Peyer's patch (tissue), 4 donors: ENCODE results near the gene CABCOCO1. TPM values are rescaled to one million over a fixed set of nuclear protein-coding genes. Genes with fewer than 3 reads are reported as not detected.
"Not testable (repeated sequence)": the region's sequence is repeated elsewhere in the genome, so short reads cannot be mapped to it uniquely, and the experiment has no call there.

ENCODE experiments used
- DNase-seq, 3 donors: peaks; one replicate each; pipeline ENCODE4 v3.0.0-alpha.2; 2017 to 2019
- H3K27ac ChIP-seq, 4 donors: fragments of 200-600 bp; sonication (generic); one replicate each; pipeline ENCODE4 v1.5.1; 2016 to 2019
- H3K27me3 ChIP-seq, 2 donors: fragments of 200-600 bp; sonication (generic); one replicate each; pipeline ENCODE4 v1.5.1; 2019
- H3K36me3 ChIP-seq, 3 donors: fragments of 200-600 bp; sonication (generic); one replicate each; pipeline ENCODE4 v1.5.1; 2016 to 2019
- H3K4me1 ChIP-seq, 4 donors: fragments of 200-600 bp; sonication (generic); one replicate each; pipeline ENCODE4 v1.5.1; 2016 to 2019
- H3K4me3 ChIP-seq, 4 donors: fragments of 200-600 bp; sonication (generic); 1 replicate in 3 of 4; 2 replicates in 1 of 4; pipeline ENCODE4 v1.5.1; 2016 to 2019; ENCODE audit warnings: mild to moderate bottlenecking in 1 of 4
- H3K9me3 ChIP-seq, 4 donors: fragments of 200-600 bp; sonication (generic); one replicate each; pipeline ENCODE4 v1.5.1; 2016 to 2019; ENCODE audit warnings: mild to moderate bottlenecking in 1 of 4
- CTCF ChIP-seq, 6 experiments: fragments of 450-650 bp in 4 of 6; fragments of 200-600 bp in 2 of 6; sonication (generic) in 1 of 6; IDR thresholded peaks; one replicate each; pipeline ENCODE4 v1.5.1; 2017 to 2019; ENCODE audit warnings: antibody characterized with exemption in 6 of 6, mild to moderate bottlenecking in 3 of 6, moderate library complexity in 1 of 6
- POLR2A ChIP-seq, 2 donors: fragments of 450-650 bp; IDR thresholded peaks; one replicate each; pipeline ENCODE4 v1.5.1; 2017; ENCODE audit warnings: antibody characterized with exemption in 2 of 2, mild to moderate bottlenecking in 2 of 2, moderate library complexity in 2 of 2
- total RNA-seq, 4 donors: library from RNA; depleted of rRNA; stranded (reverse); fragments of >200 nt; gene quantifications; one replicate each; pipeline ENCODE4 v1.1.0, GENCODE V29; 2016

The CABCOCO1 gene
- total RNA-seq, 4 donors from 2014 or later = not detected

- Histone ChIP-seq H3K4me1 (no peaks in the 10 kb centered on the region), H3K36me3 (no peaks in the 10 kb centered on the region), H3K27me3 (no peaks in the 10 kb centered on the region), H3K4me3 (no peak overlapping the region), H3K9me3 (no peaks in the 10 kb centered on the region), H3K27ac (no peak overlapping the region)
- TF ChIP-seq CTCF (IDR thresholded peaks at IDR 0.05) (no peak), POLR2A (IDR thresholded peaks at IDR 0.05) (no peak)
- no peak for DNase-seq
Observed at GRCh38 chr10:61719906-61720305, 57.2 kb downstream of the CABCOCO1 start.

GRCh38 chr10:61721431-61721830 is 58.7 kb downstream of the CABCOCO1 start:
- no peaks in the 10 kb centered on the region for H3K9me3 ChIP-seq
- H3K4me3 ChIP-seq = no peak overlapping the region
- H3K27me3 ChIP-seq = no peaks in the 10 kb centered on the region
- DNase-seq = no peak
- no peak for TF ChIP-seq POLR2A (IDR thresholded peaks at IDR 0.05)
- no peak for TF ChIP-seq CTCF (IDR thresholded peaks at IDR 0.05)
- H3K4me1 ChIP-seq = no peaks in the 10 kb centered on the region
- H3K27ac ChIP-seq = no peak overlapping the region
- no peaks in the 10 kb centered on the region for H3K36me3 ChIP-seq

GRCh38 chr10:61725221-61725620 is 62.5 kb downstream of the CABCOCO1 start:
- not testable (repeated sequence) for H3K36me3 ChIP-seq, DNase-seq, H3K9me3 ChIP-seq, H3K4me1 ChIP-seq, H3K27ac ChIP-seq, H3K4me3 ChIP-seq, H3K27me3 ChIP-seq

GRCh38 chr10:61729596-61729995 is 66.9 kb downstream of the CABCOCO1 start:
- Histone ChIP-seq H3K9me3 (no peaks in the 10 kb centered on the region), H3K4me3 (no peak overlapping the region), H3K36me3 (no peaks in the 10 kb centered on the region), H3K27ac (no peak overlapping the region), H3K27me3 (no peaks in the 10 kb centered on the region), H3K4me1 (no peaks in the 10 kb centered on the region)
- DNase-seq = no peak
- TF ChIP-seq CTCF (IDR thresholded peaks at IDR 0.05) (no peak), POLR2A (IDR thresholded peaks at IDR 0.05) (no peak)

- Histone ChIP-seq H3K36me3 (no peaks in the 10 kb centered on the region), H3K27ac (no peak overlapping the region), H3K9me3 (no peaks in the 10 kb centered on the region), H3K4me1 (no peaks in the 10 kb centered on the region), H3K27me3 (no peaks in the 10 kb centered on the region), H3K4me3 (no peak overlapping the region)
- TF ChIP-seq CTCF (IDR thresholded peaks at IDR 0.05) (no peak), POLR2A (IDR thresholded peaks at IDR 0.05) (no peak)
- DNase-seq = no peak
Observed at GRCh38 chr10:61730671-61731070, 67.9 kb downstream of the CABCOCO1 start.

- TF ChIP-seq POLR2A (IDR thresholded peaks at IDR 0.05) = no peak
- H3K27ac ChIP-seq = no peak overlapping the region
- no peaks in the 10 kb centered on the region for H3K9me3 ChIP-seq
- no peak overlapping the region for H3K4me3 ChIP-seq
- DNase-seq = no peak
- H3K27me3 ChIP-seq = no peaks in the 10 kb centered on the region
- H3K4me1 ChIP-seq = no peaks in the 10 kb centered on the region
- H3K36me3 ChIP-seq = no peaks in the 10 kb centered on the region
Observed at GRCh38 chr10:61731638-61732037, 68.9 kb downstream of the CABCOCO1 start.

GRCh38 chr10:61732629-61733278 is 70.0 kb downstream of the CABCOCO1 start:
- Histone ChIP-seq H3K9me3 (no peaks in the 10 kb centered on the region), H3K27me3 (no peaks in the 10 kb centered on the region), H3K4me1 (no peaks in the 10 kb centered on the region), H3K27ac (no peak overlapping the region), H3K4me3 (no peak overlapping the region), H3K36me3 (no peaks in the 10 kb centered on the region)
- DNase-seq = no peak
- no peak for TF ChIP-seq CTCF (IDR thresholded peaks at IDR 0.05)
- TF ChIP-seq POLR2A (IDR thresholded peaks at IDR 0.05) = no peak
